ENCODE measurements around the gene ATN1.

The ATN1 gene

DNA sequence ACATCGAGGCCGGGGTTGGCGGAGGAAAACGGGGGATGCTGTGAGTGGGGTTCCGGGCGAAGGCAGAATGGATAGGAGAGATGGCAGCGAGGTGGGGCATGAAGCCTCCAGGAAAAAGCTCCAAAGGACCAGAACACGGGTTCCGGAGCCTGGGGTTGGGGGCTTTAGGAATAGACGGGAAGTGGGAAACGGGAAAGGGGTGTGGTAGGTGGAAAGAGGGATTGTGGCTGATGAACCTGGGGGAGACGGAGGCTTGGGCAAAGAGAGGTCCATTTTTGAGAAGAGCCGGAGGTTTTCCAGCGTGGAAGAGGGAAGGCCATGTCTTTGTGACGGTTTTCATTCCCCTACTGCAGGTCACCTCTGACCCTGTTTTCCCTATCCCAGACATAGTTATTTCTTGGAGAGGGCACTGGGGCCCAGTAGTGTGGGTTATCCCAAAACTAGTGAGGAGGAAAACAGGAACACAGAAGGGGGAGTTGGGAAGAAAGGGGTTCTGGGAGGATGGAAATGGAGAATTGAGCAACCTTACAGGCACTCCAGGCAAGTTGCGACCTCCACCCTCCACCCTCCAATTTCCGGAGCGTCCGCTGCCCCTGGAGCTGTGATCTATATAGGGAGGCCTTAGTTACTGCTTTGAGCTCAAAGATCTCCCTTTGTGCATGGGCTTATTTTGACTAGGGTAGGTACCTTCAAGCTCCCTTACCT is 1.1 kb downstream of the ATN1 start:
- no peak for DNase-seq

DNA sequence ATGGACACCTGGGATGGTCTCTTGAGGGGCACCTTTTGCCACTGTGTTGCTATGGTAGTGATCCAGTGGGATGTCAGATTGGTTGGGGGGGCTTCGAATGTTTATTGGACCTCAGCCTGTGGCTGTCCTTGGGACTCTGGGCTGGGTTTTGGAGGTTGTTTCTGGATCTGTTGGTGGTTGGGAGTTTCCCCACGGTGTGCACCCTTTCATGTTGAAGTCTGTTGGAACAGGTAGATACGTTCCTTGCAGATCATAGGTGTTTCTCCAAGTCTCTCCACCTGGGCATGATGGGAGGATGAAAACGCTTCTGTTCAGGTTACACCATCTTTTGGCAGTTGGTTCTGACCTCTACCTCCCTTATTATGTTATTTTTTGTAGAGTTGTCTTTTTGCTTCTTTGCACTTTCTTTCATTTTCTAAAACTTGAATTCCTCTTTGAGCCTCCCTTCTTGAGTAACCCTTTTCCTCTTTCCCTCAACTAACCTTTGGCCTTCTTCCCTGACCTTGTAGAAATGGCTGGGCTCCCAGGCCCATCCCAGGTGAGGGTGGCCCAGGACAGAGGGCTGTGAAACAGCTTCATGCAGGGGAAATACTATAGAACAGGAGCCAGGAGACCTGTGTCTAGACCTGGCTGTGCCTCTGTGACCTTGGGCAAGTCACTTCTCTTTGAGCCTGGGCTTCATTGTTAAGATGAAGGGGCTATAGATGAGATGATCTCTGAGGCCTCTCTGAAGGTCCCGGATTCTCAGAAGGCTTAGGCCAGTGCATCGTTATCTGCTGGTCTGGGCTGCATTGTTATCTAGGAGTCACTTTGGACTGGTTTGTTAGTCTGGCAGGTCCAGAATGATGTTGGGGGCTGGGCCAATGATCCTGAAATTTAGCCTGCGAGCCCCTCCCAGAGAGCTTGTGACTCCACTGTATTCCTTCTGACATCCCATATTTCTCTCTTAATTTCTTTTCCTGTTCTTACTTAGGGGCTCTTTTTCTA is 2.0 kb downstream of the ATN1 start:
- DNase-seq = no peak

DNA sequence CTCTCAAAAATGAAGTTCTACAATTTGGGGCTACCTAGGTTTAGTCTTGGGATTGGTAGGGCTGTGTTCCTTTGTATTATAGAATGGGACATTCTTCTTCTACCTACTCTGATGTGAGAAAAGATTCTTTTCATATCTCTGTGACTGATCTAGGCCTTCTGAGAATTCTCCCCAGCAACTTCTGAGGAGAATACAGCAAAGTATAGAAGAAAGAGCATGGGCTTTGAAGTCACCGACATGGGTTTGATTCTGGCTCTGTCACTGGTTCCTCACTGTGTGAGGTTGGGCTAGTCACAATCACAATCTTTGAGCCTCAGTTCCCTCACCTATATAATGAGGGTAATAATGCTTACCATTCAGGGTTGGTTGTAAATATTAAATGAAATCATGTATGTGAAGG is 5.0 kb downstream of the ATN1 start:
- DNase-seq = no peak

DNA sequence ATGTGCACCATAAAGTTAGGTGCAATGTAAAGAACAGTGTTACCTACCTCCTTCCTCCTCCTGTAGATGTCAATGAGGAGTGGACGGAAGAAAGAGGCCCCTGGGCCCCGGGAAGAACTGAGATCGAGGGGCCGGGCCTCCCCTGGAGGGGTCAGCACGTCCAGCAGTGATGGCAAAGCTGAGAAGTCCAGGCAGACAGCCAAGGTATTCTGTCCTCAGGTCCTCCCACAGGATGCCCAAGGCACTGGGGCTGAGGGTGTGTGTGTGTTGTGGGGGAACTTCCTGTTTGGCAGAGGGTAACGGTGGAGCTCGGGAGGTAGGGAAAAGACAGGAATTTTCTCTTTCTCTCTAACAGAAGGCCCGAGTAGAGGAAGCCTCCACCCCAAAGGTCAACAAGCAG is 6.4 kb downstream of the ATN1 start:
- no peak for DNase-seq

- no peak for DNase-seq
Observed at GRCh38 chr12:6935371-6936193, 7.8 kb downstream of the ATN1 start.

GRCh38 chr12:6936194-6936635 is 8.5 kb downstream of the ATN1 start:
- no peak for DNase-seq

- DNase-seq = peak; percentile 61
Observed at GRCh38 chr12:6936636-6937480, 9.1 kb downstream of the ATN1 start.

GRCh38 chr12:6937481-6938352 is 10.0 kb downstream of the ATN1 start:
- peak; percentile 87 for DNase-seq

DNA sequence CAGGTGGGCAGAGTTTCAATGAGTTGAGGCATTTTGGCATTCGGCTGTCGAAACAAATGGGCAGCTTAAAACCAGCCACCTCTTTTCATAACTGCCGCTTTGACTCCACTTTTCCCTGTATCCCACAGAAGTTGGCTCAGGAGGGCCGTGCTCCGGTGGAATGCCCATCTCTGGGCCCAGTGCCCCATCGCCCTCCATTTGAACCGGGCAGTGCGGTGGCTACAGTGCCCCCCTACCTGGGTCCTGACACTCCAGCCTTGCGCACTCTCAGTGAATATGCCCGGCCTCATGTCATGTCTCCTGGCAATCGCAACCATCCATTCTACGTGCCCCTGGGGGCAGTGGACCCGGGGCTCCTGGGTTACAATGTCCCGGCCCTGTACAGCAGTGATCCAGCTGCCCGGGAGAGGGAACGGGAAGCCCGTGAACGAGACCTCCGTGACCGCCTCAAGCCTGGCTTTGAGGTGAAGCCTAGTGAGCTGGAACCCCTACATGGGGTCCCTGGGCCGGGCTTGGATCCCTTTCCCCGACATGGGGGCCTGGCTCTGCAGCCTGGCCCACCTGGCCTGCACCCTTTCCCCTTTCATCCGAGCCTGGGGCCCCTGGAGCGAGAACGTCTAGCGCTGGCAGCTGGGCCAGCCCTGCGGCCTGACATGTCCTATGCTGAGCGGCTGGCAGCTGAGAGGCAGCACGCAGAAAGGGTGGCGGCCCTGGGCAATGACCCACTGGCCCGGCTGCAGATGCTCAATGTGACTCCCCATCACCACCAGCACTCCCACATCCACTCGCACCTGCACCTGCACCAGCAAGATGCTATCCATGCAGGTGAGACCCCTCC is 10.8 kb downstream of the ATN1 start:
- DNase-seq = no peak

DNA sequence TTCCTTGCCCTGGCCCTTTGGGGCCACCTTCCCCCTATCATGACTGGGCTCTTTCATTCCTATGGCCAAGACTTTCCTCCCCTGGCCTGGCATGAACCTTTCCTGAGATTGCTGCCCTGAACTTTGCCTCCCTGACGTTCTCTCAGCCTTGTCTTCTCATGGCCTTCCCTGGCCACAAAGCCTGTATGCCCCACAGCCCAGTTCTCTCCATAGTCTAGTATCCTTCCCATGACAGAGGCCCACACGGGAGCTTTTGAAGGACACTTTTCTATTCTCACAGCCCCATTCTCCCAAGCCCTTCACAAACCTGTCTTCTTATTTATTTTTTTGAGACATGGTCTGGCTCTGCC is 11.4 kb downstream of the ATN1 start:
- no peak for DNase-seq

DNA sequence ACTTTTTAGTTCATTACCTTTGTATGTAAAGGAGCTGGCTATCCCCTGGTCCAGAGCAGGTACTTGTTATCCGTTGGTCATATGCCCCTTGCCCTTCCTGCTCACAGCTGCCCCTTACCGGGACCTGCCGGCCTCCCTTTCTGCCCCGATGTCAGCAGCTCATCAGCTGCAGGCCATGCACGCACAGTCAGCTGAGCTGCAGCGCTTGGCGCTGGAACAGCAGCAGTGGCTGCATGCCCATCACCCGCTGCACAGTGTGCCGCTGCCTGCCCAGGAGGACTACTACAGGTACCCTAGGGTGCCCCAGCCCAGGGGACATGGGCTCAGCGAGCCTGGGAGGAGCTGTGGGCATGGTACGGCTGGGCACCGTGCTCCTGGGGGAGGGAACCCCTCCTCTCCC is 13.5 kb downstream of the ATN1 start:
- no peak for DNase-seq

DNA sequence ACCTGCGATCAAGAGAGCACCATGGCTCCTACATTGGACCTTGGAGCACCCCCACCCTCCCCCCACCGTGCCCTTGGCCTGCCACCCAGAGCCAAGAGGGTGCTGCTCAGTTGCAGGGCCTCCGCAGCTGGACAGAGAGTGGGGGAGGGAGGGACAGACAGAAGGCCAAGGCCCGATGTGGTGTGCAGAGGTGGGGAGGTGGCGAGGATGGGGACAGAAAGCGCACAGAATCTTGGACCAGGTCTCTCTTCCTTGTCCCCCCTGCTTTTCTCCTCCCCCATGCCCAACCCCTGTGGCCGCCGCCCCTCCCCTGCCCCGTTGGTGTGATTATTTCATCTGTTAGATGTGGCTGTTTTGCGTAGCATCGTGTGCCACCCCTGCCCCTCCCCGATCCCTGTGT is 14.0 kb downstream of the ATN1 start:
- DNase-seq = no peak

DNA sequence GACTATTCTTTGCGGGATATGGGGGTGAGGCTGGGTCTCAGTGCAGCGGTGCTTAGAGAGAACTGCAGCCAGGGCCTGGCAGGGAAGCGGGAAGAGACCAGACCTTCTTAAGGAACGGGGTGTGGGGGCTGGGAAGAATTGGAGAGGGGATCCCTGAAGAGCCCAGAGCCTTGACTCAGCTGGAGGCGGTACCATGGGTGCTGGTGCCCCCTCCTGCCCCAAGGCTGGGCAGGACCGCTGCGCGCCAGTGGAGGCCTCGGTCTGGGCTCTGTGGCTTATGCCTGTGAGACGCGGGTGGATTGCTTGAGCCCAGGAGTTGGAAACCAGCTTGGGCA is 14.5 kb downstream of the ATN1 start:
- DNase-seq = no peak

GRCh38 chr12:6943389-6943721 is 15.6 kb downstream of the ATN1 start:
- peak; percentile 65 for DNase-seq

DNA sequence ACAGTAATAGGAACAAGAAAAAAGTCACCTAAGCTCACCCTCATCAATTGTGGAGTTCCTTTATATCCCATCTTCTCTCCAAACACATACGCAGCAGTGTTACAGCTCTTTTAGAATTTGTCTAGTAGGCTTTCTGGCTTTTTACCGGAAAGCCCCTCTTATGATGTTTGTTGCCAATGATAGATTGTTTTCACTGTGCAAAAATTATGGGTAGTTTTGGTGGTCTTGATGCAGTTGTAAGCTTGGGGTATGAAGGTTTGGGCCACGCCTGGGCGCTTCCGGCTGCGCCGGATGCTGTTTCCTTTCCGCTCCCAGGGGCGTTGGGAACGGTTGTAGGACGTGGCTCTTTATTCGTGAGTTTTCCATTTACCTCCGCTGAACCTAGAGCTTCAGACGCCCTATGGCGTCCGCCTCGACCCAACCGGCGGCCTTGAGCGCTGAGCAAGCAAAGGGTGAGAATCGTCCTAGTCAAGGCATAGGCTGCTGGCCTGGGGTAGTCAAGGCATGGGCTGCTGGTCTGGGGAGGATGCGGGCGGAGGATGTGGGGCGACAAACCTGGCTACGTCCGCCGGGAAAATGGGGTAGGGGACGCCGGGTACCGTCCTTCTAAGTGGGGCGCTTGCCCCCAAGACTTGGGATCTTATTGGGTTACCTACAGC is 16.1 kb downstream of the ATN1 start, which contains the start of the genes C12orf57 and RNU7-1:
Gene C12orf57, plus strand, starts transcription at position 301 of the 659 bp plus-strand sequence. Its CDS starts 100 bp downstream, at position 401.
Gene RNU7-1, plus strand, starts transcription at position 95 of the 659 bp plus-strand sequence.
- peak; percentile 61 for DNase-seq

DNA sequence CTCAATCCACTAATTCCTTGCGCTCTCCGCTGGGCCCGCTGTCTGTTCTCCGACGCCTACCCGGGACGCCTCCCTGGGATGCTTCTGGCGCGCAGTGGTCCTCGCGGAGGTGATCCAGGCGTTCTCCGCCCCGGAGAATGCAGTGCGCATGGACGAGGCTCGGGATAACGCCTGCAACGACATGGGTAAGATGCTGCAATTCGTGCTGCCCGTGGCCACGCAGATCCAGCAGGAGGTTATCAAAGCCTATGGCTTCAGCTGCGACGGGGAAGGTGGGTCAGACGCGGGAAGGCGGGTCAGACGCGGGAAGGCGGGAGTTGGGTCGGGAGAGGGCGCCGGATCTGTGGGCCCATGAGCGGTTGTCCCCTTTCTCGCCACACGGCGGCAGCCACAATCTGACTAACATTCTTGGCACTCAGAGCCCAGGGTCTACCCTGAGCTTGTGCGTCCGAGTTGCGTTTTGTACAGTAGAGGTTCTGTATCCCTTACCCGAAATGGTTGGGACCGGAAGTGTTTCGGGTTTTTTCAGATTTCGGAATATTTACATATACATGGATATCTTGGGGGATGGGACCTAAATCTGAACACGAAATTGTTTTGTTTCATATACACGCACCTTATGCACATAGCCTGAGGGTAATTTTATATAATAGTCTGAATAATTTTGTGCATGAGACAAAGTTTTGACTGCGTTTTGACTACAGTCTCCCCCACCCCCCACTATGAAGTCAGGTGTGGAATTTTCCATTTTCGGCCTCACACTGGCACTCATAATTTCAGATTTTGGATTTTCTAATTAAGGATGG is 16.8 kb downstream of the ATN1 start:
- DNase-seq = peak; percentile 82

- no peak for DNase-seq
Observed at GRCh38 chr12:6945613-6946012, 17.9 kb downstream of the ATN1 start.

DNA sequence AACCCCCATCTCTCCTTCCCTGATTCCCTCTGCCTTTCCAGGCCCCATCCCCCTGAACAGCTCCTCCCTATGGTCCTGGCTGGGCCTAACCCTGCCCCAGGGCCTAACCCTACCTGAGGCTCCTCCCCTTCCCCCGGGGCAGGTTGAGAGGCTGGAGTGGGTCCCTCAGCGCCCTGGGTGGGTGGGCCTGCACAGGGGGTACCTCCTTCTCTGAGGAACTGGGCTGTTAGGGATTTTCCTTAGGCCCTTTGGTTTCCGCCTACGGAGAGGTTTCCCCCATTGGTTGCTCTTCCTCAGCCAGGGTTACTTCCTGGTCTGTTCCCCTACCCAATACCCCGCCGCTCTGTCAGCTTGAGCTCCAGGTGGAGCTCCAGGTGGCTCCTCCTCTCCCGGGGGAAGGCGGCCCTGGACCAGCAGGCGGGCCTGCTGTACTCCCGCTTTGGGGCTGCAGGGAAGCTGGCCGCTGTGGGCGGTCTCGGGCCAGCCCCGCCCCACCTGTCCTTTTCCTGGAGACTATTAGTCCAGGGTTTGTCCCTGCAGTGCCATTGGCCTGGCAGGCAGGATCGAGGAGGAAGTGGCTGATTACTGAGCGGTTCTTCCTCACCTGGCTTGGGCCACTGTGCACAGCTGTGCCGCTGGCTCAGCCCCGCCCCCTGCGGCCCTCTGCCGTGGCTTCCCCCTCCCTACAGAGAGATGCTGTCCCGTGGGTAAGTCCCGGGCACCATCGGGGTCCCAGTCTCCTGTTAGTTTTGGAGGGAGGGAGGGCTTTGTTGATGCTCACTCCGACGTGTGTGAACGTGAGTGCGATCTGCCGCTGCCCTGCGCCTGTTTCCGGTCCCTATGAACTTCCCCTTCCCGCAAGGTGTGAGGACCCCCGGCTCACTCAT is 18.5 kb downstream of the ATN1 start:
- DNase-seq = peak; percentile 45
